Brain microvascular endothelial cell (primary cell): ENCODE results near the gene USP22.
A peak's percentile ranks its signal among the peaks of the same experiment; 100 is the strongest.

Experiments used
- DNase-seq: peaks from one replicate; pipeline ENCODE4 v3.0.0-alpha.2; 2020
- H3K27ac ChIP-seq: fragments of 250-450 bp; sonication (Bioruptor Pico); 2 replicates; pipeline ENCODE4 v1.5.1; 2020; ENCODE audit warnings: mild to moderate bottlenecking, moderate library complexity
- H3K27me3 ChIP-seq: fragments of 250-450 bp; sonication (Bioruptor Pico); replicated peaks from 2 replicates; pipeline ENCODE4 v1.5.1; 2020; ENCODE audit warnings: mild to moderate bottlenecking
- H3K36me3 ChIP-seq: fragments of 250-450 bp; sonication (Bioruptor Pico); replicated peaks from 2 replicates; pipeline ENCODE4 v1.5.1; 2020; ENCODE audit warnings: mild to moderate bottlenecking
- H3K4me3 ChIP-seq: 2 replicates; pipeline ENCODE4 v1.5.1; 2011; ENCODE audit warnings: low read depth, mild to moderate bottlenecking, control low read depth, low read length, moderate library complexity
- CTCF ChIP-seq: IDR thresholded peaks from 2 replicates; pipeline ENCODE4 v1.5.1; 2011; ENCODE audit warnings: low read depth, mild to moderate bottlenecking, moderate library complexity, low read length, control low read depth, inconsistent platforms; ENCODE audit errors: missing control alignments
- in situ Hi-C: cut with HindIII; loops from 2 replicates; pipeline ENCODE4 v1.10.0; 2017; ENCODE audit warnings: low sequenced_read_pairs, low pct_ligation_motif_present

The USP22 gene

DNA sequence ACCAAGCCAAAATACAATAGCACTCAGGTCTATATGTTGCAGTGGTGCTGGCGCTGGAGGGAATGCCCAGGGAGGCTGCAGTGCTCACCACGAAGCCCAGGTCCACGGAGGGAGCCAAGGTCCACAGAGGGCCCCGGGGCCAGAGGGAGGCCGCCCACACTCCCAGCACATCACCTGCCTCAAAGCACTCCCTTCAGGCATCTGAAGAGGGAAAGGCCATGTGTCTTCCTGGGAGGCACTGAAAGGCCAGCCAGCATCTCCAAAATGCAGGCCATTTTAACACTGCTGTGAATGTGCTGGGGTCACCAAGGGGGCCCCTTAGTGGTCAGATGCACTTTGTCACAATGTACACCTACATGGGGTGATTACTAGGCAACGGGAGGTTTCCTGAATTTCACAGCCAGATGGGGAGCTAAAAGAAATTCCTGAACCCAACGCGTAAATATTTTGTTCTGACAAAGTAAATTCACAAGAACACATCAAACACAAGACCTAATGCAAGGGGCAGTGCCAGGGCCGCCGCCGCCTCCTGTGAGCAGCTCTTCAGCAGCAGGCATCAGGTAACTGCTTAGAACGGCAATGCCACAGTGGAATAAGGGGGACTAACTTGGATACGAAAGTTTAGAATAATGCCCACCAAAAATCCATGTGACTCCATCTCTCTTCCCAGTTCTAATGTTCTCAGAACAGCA, 42.8 kb downstream of the USP22 start:
- in situ Hi-C loops: no loop called here
- Histone ChIP-seq H3K27ac (peak overlapping the region; percentile 51), H3K27me3 (no peaks in the 10 kb centered on the region), H3K4me3 (no peak overlapping the region), H3K36me3 (peaks cover 54% of the 10 kb centered on the region)
- DNase-seq: no peak
- TF ChIP-seq CTCF: no peak

- DNase-seq: peak; percentile 34
- H3K4me3 ChIP-seq: no peak overlapping the region
- TF ChIP-seq CTCF: no peak
- H3K27ac ChIP-seq: peak overlapping the region; percentile 51
- peaks cover 45% of the 10 kb centered on the region for H3K36me3 ChIP-seq
- in situ Hi-C loops: no loop called here
- no peaks in the 10 kb centered on the region for H3K27me3 ChIP-seq
These were observed 43.7 kb downstream of the USP22 start for GRCh38 chr17:20999044-20999573.

GRCh38 chr17:20998571-20999043, 44.2 kb downstream of the USP22 start:
- TF ChIP-seq CTCF: no peak
- DNase-seq: no peak
- H3K27ac ChIP-seq: no peak overlapping the region
- peaks cover 41% of the 10 kb centered on the region for H3K36me3 ChIP-seq
- H3K27me3 ChIP-seq: no peaks in the 10 kb centered on the region
- no peak overlapping the region for H3K4me3 ChIP-seq
- in situ Hi-C loops: no loop called here

DNA sequence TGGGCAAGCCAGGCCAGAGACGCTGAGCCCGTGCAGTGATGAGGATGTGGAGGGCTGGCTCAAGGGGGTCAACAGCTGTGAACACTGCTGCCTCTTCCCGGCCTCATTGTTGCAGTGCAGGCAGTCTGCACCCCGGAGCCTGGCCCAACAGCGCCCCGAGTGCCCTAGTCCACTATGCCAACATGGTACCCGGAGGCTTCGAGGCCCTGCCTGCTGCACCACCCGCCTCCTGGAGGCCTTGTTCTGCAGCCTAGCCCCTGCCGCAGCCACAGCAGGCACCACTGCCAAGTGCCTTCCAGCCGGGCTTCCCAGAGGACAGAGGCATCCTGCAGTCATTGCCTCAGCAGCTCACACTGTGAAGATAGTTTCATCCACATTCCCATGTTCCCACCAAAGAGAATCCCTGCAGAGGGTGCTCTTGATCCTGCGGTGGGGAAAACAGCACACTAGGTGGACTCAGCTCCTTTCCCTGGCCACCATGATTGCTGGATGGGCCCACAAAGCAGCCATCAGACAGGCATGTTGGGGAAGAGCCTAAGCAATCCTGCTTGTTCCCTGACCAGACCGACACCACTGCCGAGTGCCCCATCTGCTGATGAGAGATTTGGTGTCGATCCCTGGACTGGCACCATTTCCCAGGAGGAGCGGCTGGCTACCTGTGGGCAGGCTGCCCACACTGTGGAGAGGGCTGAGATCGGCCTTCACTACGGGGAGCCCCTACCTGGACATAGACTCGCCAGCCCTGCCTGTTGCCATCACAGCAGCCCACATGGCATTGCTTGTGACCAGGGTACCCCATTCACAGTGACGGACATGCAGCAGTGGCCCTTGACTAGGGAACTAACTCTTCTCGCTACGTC, 44.9 kb downstream of the USP22 start:
- peaks cover 35% of the 10 kb centered on the region for H3K36me3 ChIP-seq
- in situ Hi-C loops: no loop called here
- TF ChIP-seq CTCF: no peak
- no peak overlapping the region for H3K4me3 ChIP-seq
- DNase-seq: no peak
- no peak overlapping the region for H3K27ac ChIP-seq
- H3K27me3 ChIP-seq: no peaks in the 10 kb centered on the region

- Histone ChIP-seq H3K36me3 (peaks cover 30% of the 10 kb centered on the region), H3K27me3 (no peaks in the 10 kb centered on the region), H3K27ac (no peak overlapping the region), H3K4me3 (no peak overlapping the region)
- in situ Hi-C loops: no loop called here
- no peak for TF ChIP-seq CTCF
- no peak for DNase-seq
These were observed 45.8 kb downstream of the USP22 start for GRCh38 chr17:20996724-20997615.
